IMR-90 (cell line): ENCODE results near the gene CFAP45. TPM values are rescaled to one million over a fixed set of nuclear protein-coding genes. Genes with fewer than 3 reads are reported as not detected.
A peak's percentile ranks its signal among the peaks of the same experiment; 100 is the strongest.

Experiments used
- ATAC-seq: fragments of 200-7000 bp; cut with Tn5 transposase; 2 replicates; pipeline ENCODE4 v1.9.1; 2020; ENCODE audit warnings: low read depth, mild to moderate bottlenecking, moderate library complexity
- BruUV-seq: library from RNA; stranded (reverse); fragments of 400-500 nt; replicated peaks from 2 replicates; lab custom pipeline; 2021; lab: Mats Ljungman, UMichigan
- CTCF ChIA-PET: fragments of 300-600 bp; formaldehyde crosslinking; extraction: SDS; loops from one replicate; lab custom pipeline; 2021; ENCODE audit warnings: antibody characterized with exemption; lab: Yijun Ruan, JAX
- POLR2A ChIA-PET: fragments of 300-600 bp; sonication (Branson Sonifier 250); formaldehyde crosslinking; loops from one replicate; lab custom pipeline; 2022; ENCODE audit warnings: antibody characterized with exemption; ENCODE audit not compliant: unreplicated experiment; lab: Charles Lee
- DNase-seq: peaks from one replicate; pipeline ENCODE4 v3.0.0; 2013
- H2AFZ ChIP-seq: replicated peaks from 2 replicates; pipeline ENCODE3; 2013; ENCODE audit warnings: low read length, mild to moderate bottlenecking; ENCODE audit not compliant: poor library complexity
- H2AK5ac ChIP-seq: 2 replicates; pipeline ENCODE4 v1.6.1; 2013; ENCODE audit warnings: low read depth, low read length, inconsistent platforms
- H2AK9ac ChIP-seq: replicated peaks from 2 replicates; pipeline ENCODE3; 2013; ENCODE audit warnings: mild to moderate bottlenecking, low read depth, low read length, moderate library complexity; ENCODE audit not compliant: poor library complexity
- H2BK120ac ChIP-seq: 2 replicates; pipeline ENCODE4 v1.6.1; 2013; ENCODE audit warnings: low read depth, low read length, inconsistent platforms
- H2BK15ac ChIP-seq: 3 replicates; pipeline ENCODE4 v1.6.1; 2013; ENCODE audit warnings: low read depth, low read length, inconsistent platforms
- H2BK20ac ChIP-seq: 2 replicates; pipeline ENCODE4 v1.6.1; 2013; ENCODE audit warnings: low read depth, mild to moderate bottlenecking, inconsistent platforms, low read length, moderate library complexity
- H2BK5ac ChIP-seq: 2 replicates; pipeline ENCODE4 v1.6.1; 2013; ENCODE audit warnings: mild to moderate bottlenecking, low read depth, low read length, inconsistent platforms; ENCODE audit not compliant: poor library complexity, severe bottlenecking
- H3K14ac ChIP-seq: replicated peaks from 2 replicates; pipeline ENCODE4 v1.6.1; 2013; ENCODE audit warnings: low read depth, low read length, inconsistent platforms
- H3K18ac ChIP-seq: 2 replicates; pipeline ENCODE4 v1.6.1; 2013; ENCODE audit warnings: low read depth, low read length, control low read depth
- H3K23ac ChIP-seq: 2 replicates; pipeline ENCODE4 v1.6.1; 2013; ENCODE audit warnings: low read depth, low read length, inconsistent platforms
- H3K27ac ChIP-seq: 2 replicates; pipeline ENCODE4 v1.5.1; 2013; ENCODE audit warnings: mild to moderate bottlenecking, control low read depth, low read length; ENCODE audit not compliant: insufficient read depth
- H3K27me3 ChIP-seq: 2 replicates; pipeline ENCODE4 v1.6.1; 2013; ENCODE audit warnings: low read length; ENCODE audit not compliant: control insufficient read depth, insufficient read depth
- H3K36me3 ChIP-seq: 2 replicates; pipeline ENCODE4 v1.6.1; 2013; ENCODE audit warnings: low read length, mixed read lengths; ENCODE audit not compliant: control insufficient read depth, insufficient read depth
- H3K4ac ChIP-seq: 2 replicates; pipeline ENCODE4 v1.6.1; 2013; ENCODE audit warnings: low read depth, low read length, inconsistent platforms
- H3K4me1 ChIP-seq: 2 replicates; pipeline ENCODE4 v1.6.1; 2013; ENCODE audit warnings: low read length, mixed read lengths; ENCODE audit not compliant: control insufficient read depth, insufficient read depth
- H3K4me2 ChIP-seq: 2 replicates; pipeline ENCODE4 v1.6.1; 2013; ENCODE audit warnings: low read depth, mild to moderate bottlenecking, control low read depth, low read length, moderate library complexity
- H3K4me3 ChIP-seq: 2 replicates; pipeline ENCODE4 v1.5.1; 2013; ENCODE audit warnings: low read depth, mild to moderate bottlenecking, control low read depth, low read length, moderate library complexity; ENCODE audit not compliant: insufficient read depth
- H3K56ac ChIP-seq: 2 replicates; pipeline ENCODE4 v1.6.1; 2013; ENCODE audit warnings: low read length, inconsistent platforms; ENCODE audit not compliant: insufficient read depth; ENCODE audit errors: extremely low read depth
- H3K79me1 ChIP-seq, 2 experiments: 2 replicates each; pipeline ENCODE4 v1.6.1; 2013; ENCODE audit warnings: low read length in 2 of 2, inconsistent platforms in 1 of 2, low read depth in 1 of 2
- H3K9ac ChIP-seq: 2 replicates; pipeline ENCODE4 v1.6.1; 2013; ENCODE audit warnings: low read depth, low read length, control low read depth
- H3K9me1 ChIP-seq: 2 replicates; pipeline ENCODE4 v1.6.1; 2013; ENCODE audit warnings: low read length, inconsistent platforms; ENCODE audit not compliant: insufficient read depth
- H3K9me3 ChIP-seq: 2 replicates; pipeline ENCODE4 v1.6.1; 2013; ENCODE audit warnings: low read length; ENCODE audit not compliant: control insufficient read depth, insufficient read depth
- H4K20me1 ChIP-seq: 2 replicates; pipeline ENCODE4 v1.6.1; 2013; ENCODE audit warnings: low read length, inconsistent platforms; ENCODE audit not compliant: insufficient read depth
- H4K5ac ChIP-seq: 2 replicates; pipeline ENCODE4 v1.6.1; 2013; ENCODE audit warnings: mild to moderate bottlenecking, low read depth, low read length, control low read depth
- H4K8ac ChIP-seq, 2 experiments: 2 replicates each; pipeline ENCODE4 v1.6.1; 2013; ENCODE audit warnings: low read depth in 2 of 2, low read length in 2 of 2, control low read depth in 1 of 2, inconsistent platforms in 1 of 2
- H4K91ac ChIP-seq: 2 replicates; pipeline ENCODE4 v1.6.1; 2013; ENCODE audit warnings: low read depth, low read length, inconsistent platforms; ENCODE audit not compliant: insufficient read depth
- BHLHE40 ChIP-seq: fragments of 150-350 bp; IDR thresholded peaks from 2 replicates; pipeline ENCODE4 v1.6.1; 2016; ENCODE audit warnings: mild to moderate bottlenecking, low read depth, low read length
- CHD1 ChIP-seq: IDR thresholded peaks from 2 replicates; pipeline ENCODE4 v1.6.1; 2012; ENCODE audit warnings: low read depth, low read length, improper control_type of control experiment
- CTCF ChIP-seq: conservative IDR thresholded peaks from 2 replicates; pipeline ENCODE4 v1.5.1; 2012; ENCODE audit warnings: mild to moderate bottlenecking, low read depth, low read length, improper control_type of control experiment
- ELK1 ChIP-seq: fragments of 150-350 bp; IDR thresholded peaks from 2 replicates; pipeline ENCODE4 v1.6.1; 2016; ENCODE audit warnings: low read depth, mild to moderate bottlenecking, low read length, moderate library complexity, borderline replicate concordance
- MAZ ChIP-seq: IDR thresholded peaks from 2 replicates; pipeline ENCODE4 v1.6.1; 2012; ENCODE audit warnings: low read depth, mild to moderate bottlenecking, low read length, improper control_type of control experiment, moderate library complexity, borderline replicate concordance
- NFE2L2 ChIP-seq: fragments of 150-350 bp; IDR thresholded peaks from 2 replicates; pipeline ENCODE4 v1.6.1; 2016; ENCODE audit warnings: low read depth, mild to moderate bottlenecking, low read length
- WGBS, 2 experiments: methylation state at CpG; one replicate each; pipeline versions ENCODE4 v1.1.5 to v1.1.7; 2013; ENCODE audit warnings: missing lambda C conversion rate in 2 of 2; ENCODE audit not compliant: insufficient read length in 1 of 2; ENCODE audit errors: extremely low coverage in 2 of 2; 5-methylcytosine and 5-hydroxymethylcytosine counted together
- dilution Hi-C: fragments of 300-500 bp; cut with HindIII; formaldehyde crosslinking; loops from one replicate; pipeline ENCODE4 v1.14.3; 2018; ENCODE audit warnings: low sequenced_read_pairs; ENCODE audit not compliant: unreplicated experiment
- in situ Hi-C: fragments of 300-500 bp; cut with MboI; formaldehyde crosslinking; loops from 3 replicates; pipeline ENCODE4 v1.14.3; 2019; ENCODE audit warnings: low sequenced_read_pairs, inconsistent platforms, mixed read lengths
- intact Hi-C: fragments of 100-400 bp; cut with micrococcal nuclease; formaldehyde crosslinking; loops from 2 replicates; pipeline ENCODE4 v1.10.0; 2022
- polyA plus RNA-seq, 3 experiments: library from polyadenylated mRNA; depleted of rRNA; stranded (reverse); fragments of >200 nt; gene quantifications; 2 replicates each; pipeline ENCODE4 v1.2.3, GENCODE V29; 2012; ENCODE audit warnings: low replicate concordance in 1 of 3
- total RNA-seq: library from RNA; depleted of rRNA; stranded (reverse); fragments of >200 nt; gene quantifications from 2 replicates; pipeline ENCODE4 v1.2.3, GENCODE V29; 2012

The CFAP45 gene
- total and polyA plus RNA-seq, 2 of the 4 experiments (the other 2 are of a cell fraction) = 0.51 to 0.72 TPM

- Histone ChIP-seq H2AK5ac (peak overlapping the region; percentile 100), H2BK15ac (peak overlapping the region; percentile 98; the same call in 2 of the 3 replicates), H3K9ac (peak overlapping the region; percentile 55), H3K27ac (peak overlapping the region; percentile 93), H2AK9ac (peak overlapping the region; percentile 96), H3K4me1 (peaks cover 9% of the 10 kb centered on the region), H2AFZ (peak overlapping the region; percentile 84), H3K27me3 (no peaks in the 10 kb centered on the region), H3K18ac (peak overlapping the region; percentile 90), H3K79me1 (peaks cover 0 to 4% of the 10 kb centered on the region in 2 experiments; a peak in 2 of 4 replicates), H3K9me3 (no peaks in the 10 kb centered on the region), H3K4ac (peak overlapping the region; percentile 99), H4K5ac (peak overlapping the region; percentile 96), H2BK20ac (peak overlapping the region; percentile 100), H3K23ac (peak overlapping the region; percentile 97; the same call in 1 of the 2 replicates), H3K56ac (peak overlapping the region; percentile 75), H4K91ac (peak overlapping the region; percentile 88), H4K20me1 (no peaks in the 10 kb centered on the region), H3K4me2 (no peak overlapping the region), H3K14ac (peak overlapping the region; percentile 98), H4K8ac (peak overlapping the region; percentile 93 to 95), H2BK5ac (peak overlapping the region; percentile 92), H3K36me3 (no peaks in the 10 kb centered on the region), H2BK120ac (peak overlapping the region; percentile 100), H3K4me3 (no peak overlapping the region), H3K9me1 (peaks cover 4% of the 10 kb centered on the region)
- dilution Hi-C loops = loop anchor here (25.0 kb wide), 1 partner anchor 103 kb away; the partner anchor contains the start of gene DUSP23
- no peak for TF ChIP-seq ELK1
- TF ChIP-seq NFE2L2 = no peak
- no peak for TF ChIP-seq MAZ
- TF ChIP-seq CHD1 = no peak
- no peak for TF ChIP-seq CTCF
- no peak for TF ChIP-seq BHLHE40
- POLR2A ChIA-PET = interaction anchor here (1.0 kb wide), 1 partner anchor 90 kb away, joined by 3 read pairs; no protein-coding TSS in a partner anchor
- ATAC-seq (no peak), DNase-seq (no peak)
- 95% methylated on average over 3 of the region's 8 CpGs; no CpG with 5 or more reads in 1 of the 2 experiments for WGBS, 2 experiments
- no TSS peak for BruUV-seq
- intact Hi-C loops = loop anchor here (2.0 kb wide), 4 partner anchors 34 to 730 kb away; partner anchors contain the start of gene TAGLN2
- in situ Hi-C loops = loop anchor here (5.0 to 25.0 kb wide), 2 partner anchors 93 to 678 kb away; partner anchors contain the start of gene ACKR1
- CTCF ChIA-PET = interaction anchor here (0.9 to 9.2 kb wide), 15 partner anchors 9 to 729 kb away, joined by 3 to 150 read pairs (median 5); partner anchors contain the start of gene DUSP23
These were observed 9.6 kb downstream of the CFAP45 start for GRCh38 chr1:159890390-159890789.
